ENCODE data around the gene SAP130.

- TF ChIP-seq CTCF (IDR thresholded peaks at IDR 0.05) (no peak), EP300 (IDR thresholded peaks at IDR 0.05) (no peak), POLR2A (IDR thresholded peaks at IDR 0.05) (no peak)
Measured at GRCh38 chr2:128038411-128038810, 10.6 kb upstream of the SAP130 start.
